ENCODE results near the gene KCNMB2. TPM values are rescaled to one million over a fixed set of nuclear protein-coding genes. Genes with fewer than 3 reads are reported as not detected.

The KCNMB2 gene
- total RNA-seq, 1 donor from 2014 or later: not detected

DNA sequence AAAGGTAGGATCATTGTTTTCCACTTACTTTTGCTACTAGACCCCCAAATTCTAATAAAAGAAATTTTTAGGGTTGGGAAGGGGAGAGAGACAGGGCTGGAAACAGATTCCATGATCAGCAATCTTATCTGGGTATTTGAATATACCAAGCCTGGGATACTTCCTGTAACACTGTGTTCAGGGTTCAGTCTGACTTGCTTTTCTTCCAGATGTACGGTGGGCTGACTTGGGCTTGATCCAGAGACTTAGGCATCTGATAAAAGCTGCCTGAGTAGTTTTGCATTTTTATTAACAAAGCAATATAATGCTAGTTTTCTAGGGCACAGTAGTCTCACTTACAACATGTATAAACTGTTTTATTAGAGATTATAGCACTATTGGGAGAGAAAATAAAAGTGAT is 49.2 kb downstream of the KCNMB2 start:
- no peaks in the 10 kb centered on the region for H3K4me1 Mint-ChIP-seq (ENCODE audit: unreplicated experiment)
- H3K36me3 Mint-ChIP-seq (ENCODE audit: unreplicated experiment): no peaks in the 10 kb centered on the region
- no peak overlapping the region for H3K27ac Mint-ChIP-seq (ENCODE audit: unreplicated experiment)
- TF ChIP-seq, protein P1, sequence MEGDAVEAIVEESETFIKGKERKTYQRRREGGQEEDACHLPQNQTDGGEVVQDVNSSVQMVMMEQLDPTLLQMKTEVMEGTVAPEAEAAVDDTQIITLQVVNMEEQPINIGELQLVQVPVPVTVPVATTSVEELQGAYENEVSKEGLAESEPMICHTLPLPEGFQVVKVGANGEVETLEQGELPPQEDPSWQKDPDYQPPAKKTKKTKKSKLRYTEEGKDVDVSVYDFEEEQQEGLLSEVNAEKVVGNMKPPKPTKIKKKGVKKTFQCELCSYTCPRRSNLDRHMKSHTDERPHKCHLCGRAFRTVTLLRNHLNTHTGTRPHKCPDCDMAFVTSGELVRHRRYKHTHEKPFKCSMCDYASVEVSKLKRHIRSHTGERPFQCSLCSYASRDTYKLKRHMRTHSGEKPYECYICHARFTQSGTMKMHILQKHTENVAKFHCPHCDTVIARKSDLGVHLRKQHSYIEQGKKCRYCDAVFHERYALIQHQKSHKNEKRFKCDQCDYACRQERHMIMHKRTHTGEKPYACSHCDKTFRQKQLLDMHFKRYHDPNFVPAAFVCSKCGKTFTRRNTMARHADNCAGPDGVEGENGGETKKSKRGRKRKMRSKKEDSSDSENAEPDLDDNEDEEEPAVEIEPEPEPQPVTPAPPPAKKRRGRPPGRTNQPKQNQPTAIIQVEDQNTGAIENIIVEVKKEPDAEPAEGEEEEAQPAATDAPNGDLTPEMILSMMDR (IDR thresholded peaks at IDR 0.05): no peak
- no peak overlapping the region for H3K4me3 Mint-ChIP-seq (ENCODE audit: unreplicated experiment)
- DNase-seq (ENCODE audit: extremely low spot score, unreplicated experiment): no peak
- H3K9me3 Mint-ChIP-seq (ENCODE audit: unreplicated experiment): peaks cover 9% of the 10 kb centered on the region
- no peaks in the 10 kb centered on the region for H3K27me3 Mint-ChIP-seq (ENCODE audit: unreplicated experiment)

- H3K27ac Mint-ChIP-seq (ENCODE audit: unreplicated experiment): no peak overlapping the region
- no peak overlapping the region for H3K4me3 Mint-ChIP-seq (ENCODE audit: unreplicated experiment)
- H3K9me3 Mint-ChIP-seq (ENCODE audit: unreplicated experiment): peaks cover 3% of the 10 kb centered on the region
- H3K36me3 Mint-ChIP-seq (ENCODE audit: unreplicated experiment): no peaks in the 10 kb centered on the region
- no peaks in the 10 kb centered on the region for H3K4me1 Mint-ChIP-seq (ENCODE audit: unreplicated experiment)
- TF ChIP-seq, protein P1 (IDR thresholded peaks at IDR 0.05): no peak
- H3K27me3 Mint-ChIP-seq (ENCODE audit: unreplicated experiment): no peaks in the 10 kb centered on the region
- no peak for DNase-seq (ENCODE audit: extremely low spot score, unreplicated experiment)
These were observed 49.8 kb downstream of the KCNMB2 start for GRCh38 chr3:178586076-178586475.

DNA sequence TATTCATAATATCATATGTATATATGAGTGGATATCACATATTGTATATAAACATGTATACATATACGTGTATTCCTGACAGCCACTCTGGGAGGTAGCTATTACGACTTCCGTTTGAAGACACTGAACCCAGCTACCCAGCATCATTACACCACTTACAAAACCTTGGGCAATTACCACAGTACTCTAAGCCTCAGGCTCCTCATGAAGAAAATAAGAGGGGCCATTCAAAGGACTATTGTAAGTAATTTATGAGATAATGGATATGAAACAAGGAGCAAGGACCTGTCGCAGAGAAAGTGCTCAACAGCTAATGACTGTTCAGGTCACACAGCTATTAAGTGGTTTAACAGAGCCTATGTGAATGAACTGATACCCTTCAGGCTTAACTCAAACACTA is 52.4 kb downstream of the KCNMB2 start:
- H3K9me3 Mint-ChIP-seq (ENCODE audit: unreplicated experiment): no peaks in the 10 kb centered on the region
- no peak overlapping the region for H3K4me3 Mint-ChIP-seq (ENCODE audit: unreplicated experiment)
- H3K36me3 Mint-ChIP-seq (ENCODE audit: unreplicated experiment): no peaks in the 10 kb centered on the region
- no peak for DNase-seq (ENCODE audit: extremely low spot score, unreplicated experiment)
- no peak overlapping the region for H3K27ac Mint-ChIP-seq (ENCODE audit: unreplicated experiment)
- peaks cover 3% of the 10 kb centered on the region for H3K27me3 Mint-ChIP-seq (ENCODE audit: unreplicated experiment)
- TF ChIP-seq, protein P1 (IDR thresholded peaks at IDR 0.05): no peak
- no peaks in the 10 kb centered on the region for H3K4me1 Mint-ChIP-seq (ENCODE audit: unreplicated experiment)

GRCh38 chr3:178593786-178594185 is 57.5 kb downstream of the KCNMB2 start:
- H3K27ac Mint-ChIP-seq (ENCODE audit: unreplicated experiment): no peak overlapping the region
- H3K27me3 Mint-ChIP-seq (ENCODE audit: unreplicated experiment): peaks cover 12% of the 10 kb centered on the region
- H3K4me1 Mint-ChIP-seq (ENCODE audit: unreplicated experiment): no peaks in the 10 kb centered on the region
- no peak for DNase-seq (ENCODE audit: extremely low spot score, unreplicated experiment)
- TF ChIP-seq, protein P1 (IDR thresholded peaks at IDR 0.05): no peak
- H3K4me3 Mint-ChIP-seq (ENCODE audit: unreplicated experiment): no peak overlapping the region
- H3K9me3 Mint-ChIP-seq (ENCODE audit: unreplicated experiment): no peaks in the 10 kb centered on the region
- no peaks in the 10 kb centered on the region for H3K36me3 Mint-ChIP-seq (ENCODE audit: unreplicated experiment)

DNA sequence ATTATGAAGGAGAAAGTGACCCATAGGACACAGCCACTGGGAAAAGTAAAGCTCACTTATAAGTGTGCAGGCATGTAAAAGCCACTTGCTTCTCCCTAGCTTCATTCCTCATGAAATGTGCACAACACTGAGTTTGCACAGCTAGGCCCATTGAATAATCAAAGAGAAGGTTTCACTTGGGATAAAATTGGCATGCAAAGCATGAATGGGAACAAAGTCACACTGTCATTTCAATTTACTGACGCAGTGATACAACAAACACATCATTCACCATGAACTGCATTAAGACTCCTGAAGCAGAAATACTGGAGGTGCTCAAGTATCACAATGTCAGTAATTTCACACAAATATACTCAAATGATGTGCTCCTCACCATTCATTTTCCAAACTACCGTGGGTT is 61.1 kb downstream of the KCNMB2 start:
- TF ChIP-seq, protein P1 (IDR thresholded peaks at IDR 0.05): no peak
- H3K9me3 Mint-ChIP-seq (ENCODE audit: unreplicated experiment): no peaks in the 10 kb centered on the region
- H3K4me3 Mint-ChIP-seq (ENCODE audit: unreplicated experiment): no peak overlapping the region
- peaks cover 15% of the 10 kb centered on the region for H3K27me3 Mint-ChIP-seq (ENCODE audit: unreplicated experiment)
- no peaks in the 10 kb centered on the region for H3K4me1 Mint-ChIP-seq (ENCODE audit: unreplicated experiment)
- no peaks in the 10 kb centered on the region for H3K36me3 Mint-ChIP-seq (ENCODE audit: unreplicated experiment)
- H3K27ac Mint-ChIP-seq (ENCODE audit: unreplicated experiment): no peak overlapping the region
- DNase-seq (ENCODE audit: extremely low spot score, unreplicated experiment): no peak

Measured in osteocyte (in vitro differentiated cells).